Neural cell (in vitro differentiated cells): Measurements from ENCODE around the gene PRDM1. TPM values are rescaled to one million over a fixed set of nuclear protein-coding genes. Genes with fewer than 3 reads are reported as not detected.

Source experiments
- H2AFZ ChIP-seq: fragments of 200-600, 300-800 bp; sonication (generic), shearing (Covaris generic); 2 replicates; pipeline ENCODE4 v1.6.0; 2014; ENCODE audit warnings: low read depth, mild to moderate bottlenecking, antibody characterized with exemption, low read length, moderate library complexity
- H3F3A ChIP-seq: fragments of 200-600 bp; shearing (Covaris generic); 2 replicates; pipeline ENCODE4 v1.6.1; 2016; ENCODE audit warnings: mild to moderate bottlenecking, moderate library complexity, mixed read lengths, antibody characterized with exemption, low read length; ENCODE audit not compliant: insufficient read depth, poor library complexity, severe bottlenecking
- H3K27ac ChIP-seq: fragments of 200-600, 300-800 bp; sonication (generic), shearing (Covaris generic); 2 replicates; pipeline ENCODE4 v1.5.1; 2014; ENCODE audit warnings: mild to moderate bottlenecking, low read length, moderate library complexity
- H3K27me3 ChIP-seq: fragments of 300-800, 200-600 bp; sonication (generic), shearing (Covaris generic); 2 replicates; pipeline ENCODE4 v1.6.0; 2014; ENCODE audit warnings: mild to moderate bottlenecking, low read depth, low read length, moderate library complexity; ENCODE audit not compliant: insufficient read depth
- H3K36me3 ChIP-seq: fragments of 300-800, 200-600 bp; sonication (generic), shearing (Covaris generic); 2 replicates; pipeline ENCODE4 v1.5.1; 2014; ENCODE audit warnings: mild to moderate bottlenecking, antibody characterized with exemption, low read length, moderate library complexity; ENCODE audit not compliant: insufficient read depth
- H3K4me2 ChIP-seq: fragments of 300-800, 200-600 bp; sonication (generic), shearing (Covaris generic); 2 replicates; pipeline ENCODE4 v1.6.0; 2014; ENCODE audit warnings: mild to moderate bottlenecking, low read length
- H3K4me3 ChIP-seq: fragments of 300-800, 200-600 bp; sonication (generic), shearing (Covaris generic); 2 replicates; pipeline ENCODE4 v1.5.1; 2014; ENCODE audit warnings: mild to moderate bottlenecking, low read length, moderate library complexity
- H3K79me2 ChIP-seq: fragments of 200-600 bp; shearing (Covaris generic); replicated peaks from 2 replicates; pipeline ENCODE4 v1.6.0; 2014; ENCODE audit warnings: mild to moderate bottlenecking, low read length, moderate library complexity; ENCODE audit not compliant: insufficient read depth
- H3K9ac ChIP-seq: fragments of 300-800, 200-600 bp; sonication (generic), shearing (Covaris generic); 2 replicates; pipeline ENCODE4 v1.6.1; 2016; ENCODE audit warnings: mild to moderate bottlenecking, low read length, mixed read lengths
- H3K9me2 ChIP-seq: fragments of 200-600 bp; shearing (Covaris generic); 2 replicates; pipeline ENCODE4 v1.6.1; 2016; ENCODE audit warnings: mild to moderate bottlenecking, low read length, mixed read lengths; ENCODE audit not compliant: insufficient read depth
- H3K9me3 ChIP-seq: fragments of 200-600, 300-800 bp; sonication (generic), shearing (Covaris generic); 2 replicates; pipeline ENCODE4 v1.6.1; 2016; ENCODE audit warnings: mild to moderate bottlenecking, mixed run types, low read length, moderate library complexity, mixed read lengths
- H4K20me1 ChIP-seq: fragments of 200-600 bp; shearing (Covaris generic); 2 replicates; pipeline ENCODE4 v1.6.1; 2016; ENCODE audit warnings: mild to moderate bottlenecking, mixed run types; ENCODE audit not compliant: insufficient read depth
- EP300 ChIP-seq: fragments of 450-650 bp; conservative IDR thresholded peaks from 2 replicates; pipeline ENCODE4 v1.6.1; 2014; ENCODE audit warnings: antibody characterized with exemption, mild to moderate bottlenecking, moderate library complexity; ENCODE audit not compliant: poor library complexity, severe bottlenecking
- EZH2 ChIP-seq: fragments of 200-600, 300-800 bp; shearing (Covaris generic), sonication (generic); IDR thresholded peaks from 2 replicates; pipeline ENCODE4 v1.6.1; 2014; ENCODE audit warnings: antibody characterized with exemption, low read length, borderline replicate concordance, mild to moderate bottlenecking; ENCODE audit not compliant: insufficient read depth, poor library complexity, severe bottlenecking
- MXI1 ChIP-seq: fragments of 450-650 bp; conservative IDR thresholded peaks from 2 replicates; pipeline ENCODE4 v1.6.1; 2014; ENCODE audit warnings: antibody characterized with exemption, mild to moderate bottlenecking; ENCODE audit not compliant: poor library complexity, severe bottlenecking
- POLR2AphosphoS5 ChIP-seq: IDR thresholded peaks from 2 replicates; pipeline ENCODE4 v1.6.1; 2012
- RAD21 ChIP-seq: fragments of 450-650 bp; conservative IDR thresholded peaks from 2 replicates; pipeline ENCODE4 v1.6.1; 2014; ENCODE audit warnings: antibody characterized with exemption, mild to moderate bottlenecking, moderate library complexity
- SMC3 ChIP-seq: fragments of 450-650 bp; conservative IDR thresholded peaks from 2 replicates; pipeline ENCODE4 v1.6.1; 2014; ENCODE audit warnings: antibody characterized with exemption, mild to moderate bottlenecking, moderate library complexity; ENCODE audit not compliant: poor library complexity
- TAF1 ChIP-seq: IDR thresholded peaks from 2 replicates; pipeline ENCODE4 v1.6.1; 2012; ENCODE audit warnings: low read depth
- polyA plus RNA-seq: library from polyadenylated mRNA; depleted of rRNA; stranded (reverse); fragments of >200 nt; gene quantifications from 2 replicates; pipeline ENCODE4 v1.2.3, GENCODE V29; 2014
- TF ChIP-seq, protein P1 (sequence below): fragments of 450-650 bp; IDR thresholded peaks from 2 replicates; pipeline ENCODE4 v1.5.1; 2014; ENCODE audit warnings: antibody characterized with exemption, mild to moderate bottlenecking, moderate library complexity; ENCODE audit not compliant: poor library complexity, severe bottlenecking
- TF ChIP-seq, protein P2 (sequence below): IDR thresholded peaks from 2 replicates; pipeline ENCODE4 v1.6.1; 2012; ENCODE audit warnings: borderline replicate concordance

The PRDM1 gene
- polyA plus RNA-seq, 1 donor from 2014 or later, result 0.09 TPM

DNA sequence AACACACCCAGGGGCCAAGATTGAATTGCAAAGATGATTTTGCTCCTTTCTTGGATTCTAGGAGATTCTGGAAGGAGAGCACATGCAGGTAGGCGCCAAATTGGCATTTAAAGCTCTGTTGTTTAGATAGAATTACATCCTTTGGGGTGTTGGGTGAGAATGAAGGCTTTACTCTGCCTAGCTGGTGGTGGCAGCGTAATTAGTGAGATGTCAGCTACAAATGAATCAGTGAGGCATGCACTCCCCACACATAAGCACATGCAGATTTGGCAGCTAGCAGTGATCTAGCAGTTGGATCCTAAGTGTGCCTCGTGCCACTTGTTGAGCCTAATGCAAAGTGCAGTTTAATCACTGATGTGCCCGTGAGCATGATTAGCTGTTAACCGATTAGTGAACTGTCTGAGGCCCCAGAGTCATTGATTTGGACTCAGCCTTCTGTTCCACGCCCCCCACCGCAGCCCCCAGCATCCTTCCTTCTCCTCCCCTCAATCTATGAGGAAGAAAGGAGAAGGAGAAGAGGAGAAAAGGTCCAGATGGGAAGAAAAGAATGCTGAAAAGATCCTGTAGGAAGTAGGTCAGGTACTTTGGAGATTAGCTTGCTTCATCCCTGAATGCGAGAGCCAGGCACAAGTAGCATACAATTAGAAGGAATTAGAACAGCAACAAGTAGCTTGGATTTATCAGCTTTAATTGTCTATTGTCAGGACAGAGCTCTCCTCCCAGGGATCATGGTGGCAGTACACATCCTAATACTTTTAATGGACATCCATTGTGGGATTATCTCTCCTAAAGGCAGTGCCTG lies 6.0 kb upstream of the PRDM1 start:
- peaks cover under 1% of the 10 kb centered on the region for H3K27me3 ChIP-seq
- H3K9me2 ChIP-seq, result no peaks in the 10 kb centered on the region
- TF ChIP-seq MXI1 (no peak), POLR2AphosphoS5 (no peak), TAF1 (no peak), RAD21 (no peak), EP300 (no peak), SMC3 (no peak), EZH2 (no peak)
- TF ChIP-seq, protein P1, sequence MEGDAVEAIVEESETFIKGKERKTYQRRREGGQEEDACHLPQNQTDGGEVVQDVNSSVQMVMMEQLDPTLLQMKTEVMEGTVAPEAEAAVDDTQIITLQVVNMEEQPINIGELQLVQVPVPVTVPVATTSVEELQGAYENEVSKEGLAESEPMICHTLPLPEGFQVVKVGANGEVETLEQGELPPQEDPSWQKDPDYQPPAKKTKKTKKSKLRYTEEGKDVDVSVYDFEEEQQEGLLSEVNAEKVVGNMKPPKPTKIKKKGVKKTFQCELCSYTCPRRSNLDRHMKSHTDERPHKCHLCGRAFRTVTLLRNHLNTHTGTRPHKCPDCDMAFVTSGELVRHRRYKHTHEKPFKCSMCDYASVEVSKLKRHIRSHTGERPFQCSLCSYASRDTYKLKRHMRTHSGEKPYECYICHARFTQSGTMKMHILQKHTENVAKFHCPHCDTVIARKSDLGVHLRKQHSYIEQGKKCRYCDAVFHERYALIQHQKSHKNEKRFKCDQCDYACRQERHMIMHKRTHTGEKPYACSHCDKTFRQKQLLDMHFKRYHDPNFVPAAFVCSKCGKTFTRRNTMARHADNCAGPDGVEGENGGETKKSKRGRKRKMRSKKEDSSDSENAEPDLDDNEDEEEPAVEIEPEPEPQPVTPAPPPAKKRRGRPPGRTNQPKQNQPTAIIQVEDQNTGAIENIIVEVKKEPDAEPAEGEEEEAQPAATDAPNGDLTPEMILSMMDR, result no peak
- TF ChIP-seq, protein P2, sequence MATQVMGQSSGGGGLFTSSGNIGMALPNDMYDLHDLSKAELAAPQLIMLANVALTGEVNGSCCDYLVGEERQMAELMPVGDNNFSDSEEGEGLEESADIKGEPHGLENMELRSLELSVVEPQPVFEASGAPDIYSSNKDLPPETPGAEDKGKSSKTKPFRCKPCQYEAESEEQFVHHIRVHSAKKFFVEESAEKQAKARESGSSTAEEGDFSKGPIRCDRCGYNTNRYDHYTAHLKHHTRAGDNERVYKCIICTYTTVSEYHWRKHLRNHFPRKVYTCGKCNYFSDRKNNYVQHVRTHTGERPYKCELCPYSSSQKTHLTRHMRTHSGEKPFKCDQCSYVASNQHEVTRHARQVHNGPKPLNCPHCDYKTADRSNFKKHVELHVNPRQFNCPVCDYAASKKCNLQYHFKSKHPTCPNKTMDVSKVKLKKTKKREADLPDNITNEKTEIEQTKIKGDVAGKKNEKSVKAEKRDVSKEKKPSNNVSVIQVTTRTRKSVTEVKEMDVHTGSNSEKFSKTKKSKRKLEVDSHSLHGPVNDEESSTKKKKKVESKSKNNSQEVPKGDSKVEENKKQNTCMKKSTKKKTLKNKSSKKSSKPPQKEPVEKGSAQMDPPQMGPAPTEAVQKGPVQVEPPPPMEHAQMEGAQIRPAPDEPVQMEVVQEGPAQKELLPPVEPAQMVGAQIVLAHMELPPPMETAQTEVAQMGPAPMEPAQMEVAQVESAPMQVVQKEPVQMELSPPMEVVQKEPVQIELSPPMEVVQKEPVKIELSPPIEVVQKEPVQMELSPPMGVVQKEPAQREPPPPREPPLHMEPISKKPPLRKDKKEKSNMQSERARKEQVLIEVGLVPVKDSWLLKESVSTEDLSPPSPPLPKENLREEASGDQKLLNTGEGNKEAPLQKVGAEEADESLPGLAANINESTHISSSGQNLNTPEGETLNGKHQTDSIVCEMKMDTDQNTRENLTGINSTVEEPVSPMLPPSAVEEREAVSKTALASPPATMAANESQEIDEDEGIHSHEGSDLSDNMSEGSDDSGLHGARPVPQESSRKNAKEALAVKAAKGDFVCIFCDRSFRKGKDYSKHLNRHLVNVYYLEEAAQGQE, result no peak
- H3K27ac ChIP-seq, result no peak overlapping the region
- H3K9me3 ChIP-seq, result no peaks in the 10 kb centered on the region
- H3F3A ChIP-seq, result no peaks in the 10 kb centered on the region
- H3K79me2 ChIP-seq, result no peaks in the 10 kb centered on the region
- no peak overlapping the region for H3K4me2 ChIP-seq
- H4K20me1 ChIP-seq, result no peaks in the 10 kb centered on the region
- H3K36me3 ChIP-seq, result no peaks in the 10 kb centered on the region
- H3K9ac ChIP-seq, result no peak overlapping the region
- no peak overlapping the region for H3K4me3 ChIP-seq
- no peak overlapping the region for H2AFZ ChIP-seq

DNA sequence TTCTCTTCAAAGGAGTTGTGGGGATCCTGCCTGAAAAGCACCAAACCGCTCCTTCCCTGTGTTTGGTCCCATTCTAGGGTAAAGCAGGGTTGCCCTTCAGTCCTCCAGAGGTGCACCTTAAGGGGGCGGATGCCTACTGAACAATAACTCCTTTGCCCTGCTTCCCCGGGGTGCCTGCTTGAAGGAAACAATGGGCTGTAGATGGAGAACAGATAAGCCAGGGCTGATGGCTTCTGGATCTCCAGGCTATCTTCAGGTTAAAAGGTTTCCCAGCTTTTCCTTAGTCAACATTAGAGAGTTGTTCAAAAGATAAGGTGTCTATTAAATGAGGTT lies 5.4 kb upstream of the PRDM1 start:
- H3F3A ChIP-seq, result no peaks in the 10 kb centered on the region
- no peak overlapping the region for H3K4me3 ChIP-seq
- H3K9me3 ChIP-seq, result no peaks in the 10 kb centered on the region
- no peaks in the 10 kb centered on the region for H3K79me2 ChIP-seq
- no peak overlapping the region for H3K27ac ChIP-seq
- peaks cover 6% of the 10 kb centered on the region for H3K27me3 ChIP-seq
- no peak for TF ChIP-seq POLR2AphosphoS5
- no peak for TF ChIP-seq MXI1
- TF ChIP-seq RAD21, result no peak
- TF ChIP-seq, protein P1, result no peak
- H3K4me2 ChIP-seq, result no peak overlapping the region
- no peak overlapping the region for H3K9ac ChIP-seq
- no peak overlapping the region for H2AFZ ChIP-seq
- no peaks in the 10 kb centered on the region for H3K36me3 ChIP-seq
- H3K9me2 ChIP-seq, result no peaks in the 10 kb centered on the region
- H4K20me1 ChIP-seq, result no peaks in the 10 kb centered on the region
